ENCODE results near the gene VCAN. TPM values are rescaled to one million over a fixed set of nuclear protein-coding genes. Genes with fewer than 3 reads are reported as not detected.

VCAN gene
- total RNA-seq, 4 donors from 2014 or later = 66.9 to 117 (median 71.6) TPM

DNA sequence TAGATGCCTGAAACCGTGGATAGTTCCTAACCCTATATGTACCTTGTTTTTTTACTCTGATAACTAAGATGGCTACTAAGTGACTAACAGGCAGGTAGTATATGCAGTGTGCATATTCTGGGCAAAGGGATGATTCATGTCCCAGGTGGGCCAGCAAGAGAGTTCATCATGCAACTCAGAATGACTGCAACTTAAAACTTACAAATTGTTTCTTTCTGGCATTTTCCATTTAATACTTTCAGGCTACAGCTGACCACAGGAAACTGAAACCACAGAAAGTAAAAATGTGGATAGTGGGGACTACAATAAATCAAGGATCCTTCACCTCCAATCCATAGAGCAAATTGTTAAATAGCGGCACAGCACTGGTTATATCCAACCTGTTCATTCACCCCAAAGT lies 30.7 kb upstream of the VCAN start:
- H3K9me3 ChIP-seq = no peaks in the 10 kb centered on the region
- intact Hi-C loops (cut with DNase I) = no loop called here
- no peak overlapping the region for H3K27ac ChIP-seq (replicated peaks in 1 of 4)
- no peaks in the 10 kb centered on the region for H3K27me3 ChIP-seq
- no peak for TF ChIP-seq EP300 (IDR thresholded peaks at IDR 0.05)
- no peak for TF ChIP-seq CTCF (IDR thresholded peaks at IDR 0.05)
- TF ChIP-seq POLR2A (IDR thresholded peaks at IDR 0.05; ENCODE audit: low read depth) = no peak
- TF ChIP-seq POLR2AphosphoS5 (IDR thresholded peaks at IDR 0.05) = no peak
- no peaks in the 10 kb centered on the region for H3K36me3 ChIP-seq
- H3K4me1 ChIP-seq = no peaks in the 10 kb centered on the region
- no peak overlapping the region for H3K4me3 ChIP-seq
- DNase-seq (ENCODE audit: extremely low spot score) = no peak
- WGBS = 100% methylated on average over 2 of the region's 2 CpGs

DNA sequence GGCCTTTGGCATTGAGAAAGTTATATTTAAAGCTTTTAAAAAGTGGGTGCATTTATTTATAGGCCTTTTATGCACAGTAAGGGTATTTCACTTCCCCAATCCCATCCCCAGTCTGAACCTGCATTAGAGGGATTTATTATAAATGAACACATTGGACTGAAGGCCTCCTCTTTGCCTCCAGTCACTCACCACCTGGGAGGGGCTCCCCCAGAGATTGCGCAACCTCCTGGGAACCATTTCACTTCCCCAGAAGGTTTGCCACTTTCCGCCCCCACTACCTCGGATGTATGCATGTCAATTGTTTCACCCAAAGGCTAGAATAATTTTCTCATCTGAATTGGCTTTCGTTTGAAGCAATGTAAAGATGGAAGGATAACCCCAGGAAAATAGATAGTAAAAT lies 29.8 kb upstream of the VCAN start:
- WGBS = 89% methylated on average over 4 of the region's 4 CpGs
- Histone ChIP-seq H3K4me3 (no peak overlapping the region), H3K27ac (replicated peaks in 1 of 4) (no peak overlapping the region), H3K27me3 (no peaks in the 10 kb centered on the region), H3K36me3 (no peaks in the 10 kb centered on the region), H3K4me1 (no peaks in the 10 kb centered on the region), H3K9me3 (no peaks in the 10 kb centered on the region)
- intact Hi-C loops (cut with DNase I) = no loop called here
- TF ChIP-seq POLR2A (IDR thresholded peaks at IDR 0.05; ENCODE audit: low read depth) (no peak), EP300 (IDR thresholded peaks at IDR 0.05) (no peak), CTCF (IDR thresholded peaks at IDR 0.05) (no peak), POLR2AphosphoS5 (IDR thresholded peaks at IDR 0.05) (no peak)
- DNase-seq (ENCODE audit: extremely low spot score) = no peak

DNA sequence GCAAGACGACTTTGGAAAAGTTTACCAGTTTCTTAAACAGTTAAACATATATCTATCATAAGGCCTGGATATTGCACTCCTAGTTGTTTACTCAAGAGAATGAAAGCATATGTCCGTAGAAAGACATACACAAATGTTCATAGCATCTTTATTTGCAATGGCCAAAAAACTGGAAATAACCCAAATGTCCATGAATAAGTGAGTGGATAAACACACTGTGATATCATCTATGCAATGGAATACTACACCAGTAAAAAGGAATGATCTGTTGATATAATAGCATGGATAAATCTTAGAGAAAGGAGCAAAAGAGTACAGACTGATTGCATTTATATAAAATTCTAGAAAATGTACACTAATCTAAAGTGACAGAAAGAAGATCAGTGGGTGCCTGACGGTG lies 28.0 kb upstream of the VCAN start:
- 78% methylated on average over 3 of the region's 3 CpGs for WGBS
- H3K27me3 ChIP-seq = no peaks in the 10 kb centered on the region
- no peak overlapping the region for H3K4me3 ChIP-seq
- no peaks in the 10 kb centered on the region for H3K4me1 ChIP-seq
- no peaks in the 10 kb centered on the region for H3K9me3 ChIP-seq
- TF ChIP-seq EP300 (IDR thresholded peaks at IDR 0.05) = no peak
- no peak for TF ChIP-seq POLR2AphosphoS5 (IDR thresholded peaks at IDR 0.05)
- TF ChIP-seq POLR2A (IDR thresholded peaks at IDR 0.05; ENCODE audit: low read depth) = no peak
- no peak for TF ChIP-seq CTCF (IDR thresholded peaks at IDR 0.05)
- H3K36me3 ChIP-seq = no peaks in the 10 kb centered on the region
- no peak overlapping the region for H3K27ac ChIP-seq (replicated peaks in 1 of 4)
- intact Hi-C loops (cut with DNase I) = no loop called here
- no peak for DNase-seq (ENCODE audit: extremely low spot score)

GRCh38 chr5:83444445-83444844 lies 27.1 kb upstream of the VCAN start:
- Histone ChIP-seq H3K4me3 (no peak overlapping the region), H3K4me1 (no peaks in the 10 kb centered on the region), H3K27ac (replicated peaks in 1 of 4) (no peak overlapping the region), H3K36me3 (no peaks in the 10 kb centered on the region), H3K9me3 (no peaks in the 10 kb centered on the region), H3K27me3 (no peaks in the 10 kb centered on the region)
- WGBS = 67% methylated on average over 2 of the region's 2 CpGs
- TF ChIP-seq POLR2AphosphoS5 (IDR thresholded peaks at IDR 0.05) (no peak), EP300 (IDR thresholded peaks at IDR 0.05) (no peak), CTCF (IDR thresholded peaks at IDR 0.05) (no peak), POLR2A (IDR thresholded peaks at IDR 0.05; ENCODE audit: low read depth) (no peak)
- DNase-seq (ENCODE audit: extremely low spot score) = no peak
- intact Hi-C loops (cut with DNase I) = no loop called here

GRCh38 chr5:83446253-83446947 lies 25.1 kb upstream of the VCAN start:
- no peak for DNase-seq (ENCODE audit: extremely low spot score)
- 89% methylated on average over 4 of the region's 4 CpGs for WGBS
- no peaks in the 10 kb centered on the region for H3K27me3 ChIP-seq
- intact Hi-C loops (cut with DNase I) = no loop called here
- no peaks in the 10 kb centered on the region for H3K36me3 ChIP-seq
- no peaks in the 10 kb centered on the region for H3K9me3 ChIP-seq
- no peak for TF ChIP-seq POLR2A (IDR thresholded peaks at IDR 0.05; ENCODE audit: low read depth)
- no peak for TF ChIP-seq CTCF (IDR thresholded peaks at IDR 0.05)
- TF ChIP-seq EP300 (IDR thresholded peaks at IDR 0.05) = no peak
- TF ChIP-seq POLR2AphosphoS5 (IDR thresholded peaks at IDR 0.05) = no peak
- no peaks in the 10 kb centered on the region for H3K4me1 ChIP-seq
- H3K27ac ChIP-seq (replicated peaks in 1 of 4) = no peak overlapping the region
- no peak overlapping the region for H3K4me3 ChIP-seq
